ENCODE measurements around the gene TLL2. TPM values are rescaled to one million over a fixed set of nuclear protein-coding genes. Genes with fewer than 3 reads are reported as not detected.

Gene TLL2
- total and polyA plus RNA-seq, 2 of the 4 experiments (the other 2 are of a cell fraction), result under 0.01 to 0.05 TPM

DNA sequence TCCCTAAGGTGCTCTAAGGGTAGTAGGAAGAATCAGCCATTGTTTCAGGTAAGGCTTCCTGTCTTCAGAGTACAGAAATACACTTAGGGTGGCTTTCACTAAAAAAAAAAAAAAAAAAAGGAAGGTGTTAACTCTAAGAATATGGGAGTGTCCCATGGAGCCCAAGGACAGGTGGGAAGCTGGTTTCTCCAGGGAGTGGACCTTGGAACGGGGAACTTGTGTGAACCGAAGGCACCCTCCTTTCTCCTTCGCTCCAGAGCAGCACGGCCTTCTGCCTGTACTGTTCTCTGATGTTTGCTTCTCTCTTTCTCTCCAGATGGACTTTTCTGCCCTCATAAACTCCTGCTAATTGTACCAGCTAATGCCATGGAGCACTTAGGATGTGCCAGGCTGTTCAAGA, 161.1 kb downstream of the TLL2 start:
- H3K14ac ChIP-seq (replicated peaks; ENCODE audit: low read depth, low read length), result no peak overlapping the region
- ATAC-seq (ENCODE audit: low read depth) (no peak), DNase-seq (no peak)
- dilution Hi-C loops (cut with HindIII; ENCODE audit: low sequenced_read_pairs, unreplicated experiment) (no loop called here), intact Hi-C loops (cut with micrococcal nuclease) (no loop called here), in situ Hi-C loops (cut with MboI; ENCODE audit: low sequenced_read_pairs) (no loop called here)
- H2BK120ac ChIP-seq (ENCODE audit: low read depth, low read length), result no peak overlapping the region
- whole genome bisulfite sequencing, 2 experiments (ENCODE audit: extremely low coverage in 2 of 2, insufficient read length in 1 of 2), result 67% methylated on average over 3 of the region's 4 CpGs; no CpG with 5 or more reads in 1 of the 2 experiments
- no peak overlapping the region for H3K23ac ChIP-seq (ENCODE audit: low read depth, low read length)
- H3K4me3 ChIP-seq (ENCODE audit: insufficient read depth, low read depth, low read length), result no peak overlapping the region
- no peak overlapping the region for H3K18ac ChIP-seq (ENCODE audit: low read depth, low read length)
- H3K4me1 ChIP-seq (ENCODE audit: control insufficient read depth, insufficient read depth, low read length), result no peaks in the 10 kb centered on the region
- no peak overlapping the region for H3K4ac ChIP-seq (ENCODE audit: low read depth, low read length)
- no peak overlapping the region for H2BK20ac ChIP-seq (ENCODE audit: low read depth, low read length)
- ChIA-PET CTCF (no interaction called here), POLR2A (ENCODE audit: unreplicated experiment) (no interaction called here)
- H2BK15ac ChIP-seq (ENCODE audit: low read depth, low read length), result no peak overlapping the region
- H3K56ac ChIP-seq (ENCODE audit: extremely low read depth, insufficient read depth, low read length), result no peak overlapping the region
- no peak overlapping the region for H4K91ac ChIP-seq (ENCODE audit: insufficient read depth, low read depth, low read length)
- H2BK5ac ChIP-seq (ENCODE audit: low read depth, low read length, poor library complexity, severe bottlenecking), result no peak overlapping the region
- no peak for TF ChIP-seq MAFK (IDR thresholded peaks at IDR 0.05; ENCODE audit: low read depth, low read length)
- no peak for TF ChIP-seq NFE2L2 (IDR thresholded peaks at IDR 0.05; ENCODE audit: low read depth, low read length)
- TF ChIP-seq RCOR1 (IDR thresholded peaks at IDR 0.05; ENCODE audit: insufficient replicate concordance, low read length), result no peak
- no peak for TF ChIP-seq POLR2A (IDR thresholded peaks at IDR 0.05; ENCODE audit: low read depth, low read length)
- TF ChIP-seq, protein P1, sequence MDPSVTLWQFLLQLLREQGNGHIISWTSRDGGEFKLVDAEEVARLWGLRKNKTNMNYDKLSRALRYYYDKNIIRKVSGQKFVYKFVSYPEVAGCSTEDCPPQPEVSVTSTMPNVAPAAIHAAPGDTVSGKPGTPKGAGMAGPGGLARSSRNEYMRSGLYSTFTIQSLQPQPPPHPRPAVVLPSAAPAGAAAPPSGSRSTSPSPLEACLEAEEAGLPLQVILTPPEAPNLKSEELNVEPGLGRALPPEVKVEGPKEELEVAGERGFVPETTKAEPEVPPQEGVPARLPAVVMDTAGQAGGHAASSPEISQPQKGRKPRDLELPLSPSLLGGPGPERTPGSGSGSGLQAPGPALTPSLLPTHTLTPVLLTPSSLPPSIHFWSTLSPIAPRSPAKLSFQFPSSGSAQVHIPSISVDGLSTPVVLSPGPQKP (IDR thresholded peaks at IDR 0.05; ENCODE audit: borderline replicate concordance, low read depth, low read length), result no peak
- no peak for TF ChIP-seq SMC3 (IDR thresholded peaks at IDR 0.05; ENCODE audit: low read depth, low read length)
- TF ChIP-seq, protein P2, sequence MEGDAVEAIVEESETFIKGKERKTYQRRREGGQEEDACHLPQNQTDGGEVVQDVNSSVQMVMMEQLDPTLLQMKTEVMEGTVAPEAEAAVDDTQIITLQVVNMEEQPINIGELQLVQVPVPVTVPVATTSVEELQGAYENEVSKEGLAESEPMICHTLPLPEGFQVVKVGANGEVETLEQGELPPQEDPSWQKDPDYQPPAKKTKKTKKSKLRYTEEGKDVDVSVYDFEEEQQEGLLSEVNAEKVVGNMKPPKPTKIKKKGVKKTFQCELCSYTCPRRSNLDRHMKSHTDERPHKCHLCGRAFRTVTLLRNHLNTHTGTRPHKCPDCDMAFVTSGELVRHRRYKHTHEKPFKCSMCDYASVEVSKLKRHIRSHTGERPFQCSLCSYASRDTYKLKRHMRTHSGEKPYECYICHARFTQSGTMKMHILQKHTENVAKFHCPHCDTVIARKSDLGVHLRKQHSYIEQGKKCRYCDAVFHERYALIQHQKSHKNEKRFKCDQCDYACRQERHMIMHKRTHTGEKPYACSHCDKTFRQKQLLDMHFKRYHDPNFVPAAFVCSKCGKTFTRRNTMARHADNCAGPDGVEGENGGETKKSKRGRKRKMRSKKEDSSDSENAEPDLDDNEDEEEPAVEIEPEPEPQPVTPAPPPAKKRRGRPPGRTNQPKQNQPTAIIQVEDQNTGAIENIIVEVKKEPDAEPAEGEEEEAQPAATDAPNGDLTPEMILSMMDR (conservative IDR thresholded peaks at IDR 0.05; ENCODE audit: low read depth, low read length), result no peak
- no peak for TF ChIP-seq CHD1 (IDR thresholded peaks at IDR 0.05; ENCODE audit: low read depth, low read length)
- TF ChIP-seq BHLHE40 (IDR thresholded peaks at IDR 0.05; ENCODE audit: low read depth, low read length), result no peak
- no peak for TF ChIP-seq MAZ (IDR thresholded peaks at IDR 0.05; ENCODE audit: borderline replicate concordance, low read depth, low read length)
- TF ChIP-seq CEBPB (IDR thresholded peaks at IDR 0.05; ENCODE audit: low read depth, low read length), result no peak
- TF ChIP-seq RAD21 (IDR thresholded peaks at IDR 0.05; ENCODE audit: low read length), result no peak
- TF ChIP-seq FOS (IDR thresholded peaks at IDR 0.05; ENCODE audit: low read depth, low read length), result no peak
- no peak for TF ChIP-seq RFX5 (IDR thresholded peaks at IDR 0.05; ENCODE audit: low read depth, low read length)
- TF ChIP-seq, protein P3, sequence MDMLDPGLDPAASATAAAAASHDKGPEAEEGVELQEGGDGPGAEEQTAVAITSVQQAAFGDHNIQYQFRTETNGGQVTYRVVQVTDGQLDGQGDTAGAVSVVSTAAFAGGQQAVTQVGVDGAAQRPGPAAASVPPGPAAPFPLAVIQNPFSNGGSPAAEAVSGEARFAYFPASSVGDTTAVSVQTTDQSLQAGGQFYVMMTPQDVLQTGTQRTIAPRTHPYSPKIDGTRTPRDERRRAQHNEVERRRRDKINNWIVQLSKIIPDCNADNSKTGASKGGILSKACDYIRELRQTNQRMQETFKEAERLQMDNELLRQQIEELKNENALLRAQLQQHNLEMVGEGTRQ (IDR thresholded peaks at IDR 0.05; ENCODE audit: low read depth, low read length), result no peak
- no peak overlapping the region for H4K5ac ChIP-seq (ENCODE audit: low read depth, low read length)
- peaks cover 3% of the 10 kb centered on the region; the same call in 1 of the 2 replicates for H3K27me3 ChIP-seq (ENCODE audit: control insufficient read depth, insufficient read depth, low read length)
- H3K9me1 ChIP-seq (ENCODE audit: insufficient read depth, low read length), result no peaks in the 10 kb centered on the region
- no peaks in the 10 kb centered on the region for H4K20me1 ChIP-seq (ENCODE audit: insufficient read depth, low read length)
- no peaks in the 10 kb centered on the region for H3K79me1 ChIP-seq (ENCODE audit: low read depth in 1 of 2, low read length in 2 of 2)
- no peaks in the 10 kb centered on the region for H3K9me3 ChIP-seq (ENCODE audit: control insufficient read depth, insufficient read depth, low read length)
- no peak overlapping the region for H2AK9ac ChIP-seq (replicated peaks; ENCODE audit: low read depth, low read length, poor library complexity)
- no peak overlapping the region for H3K4me2 ChIP-seq (ENCODE audit: low read depth, low read length)
- H3K9ac ChIP-seq (ENCODE audit: low read depth, low read length), result no peak overlapping the region
- H3K36me3 ChIP-seq (ENCODE audit: control insufficient read depth, insufficient read depth, low read length), result no peaks in the 10 kb centered on the region
- no peak overlapping the region for H2AK5ac ChIP-seq (ENCODE audit: low read depth, low read length)
- BruUV-seq (replicated peaks), result no TSS peak
- no peak overlapping the region for H4K8ac ChIP-seq (ENCODE audit: low read depth in 2 of 2, low read length in 2 of 2)
- H3K27ac ChIP-seq (ENCODE audit: insufficient read depth, low read length), result no peak overlapping the region
- H2AFZ ChIP-seq (replicated peaks; ENCODE audit: low read length, poor library complexity), result no peak overlapping the region
